ENCODE data around the gene KCNIP3.

- TF ChIP-seq SUZ12 (IDR thresholded peaks at IDR 0.05), result no peak
- TF ChIP-seq FOXM1 (IDR thresholded peaks at IDR 0.05; ENCODE audit: borderline replicate concordance), result no peak
- TF ChIP-seq SP1 (IDR thresholded peaks at IDR 0.05), result no peak
- no peak for TF ChIP-seq TARDBP (IDR thresholded peaks at IDR 0.05)
Observed at GRCh38 chr2:95292623-95293260, 4.4 kb upstream of the KCNIP3 start.
